BJ (cell line): ENCODE measurements around the gene DNAAF1. TPM values are rescaled to one million over a fixed set of nuclear protein-coding genes. Genes with fewer than 3 reads are reported as not detected.

ENCODE experiments used
- CTCF ChIA-PET: fragments of 350-600 bp; formaldehyde crosslinking; extraction: SDS; loops from one replicate; lab custom pipeline; 2021; ENCODE audit warnings: antibody characterized with exemption, inconsistent platforms; lab: Yijun Ruan, JAX
- POLR2A ChIA-PET: fragments of 300-600 bp; sonication (Branson Sonifier 250); formaldehyde crosslinking; extraction: SDS; loops from one replicate; lab custom pipeline; 2021; ENCODE audit warnings: antibody characterized with exemption; lab: Charles Lee
- DNase-seq: peaks from one replicate; pipeline ENCODE4 v3.0.0-alpha.2; 2011; ENCODE audit warnings: low read depth
- H3K27me3 ChIP-seq: 2 replicates; pipeline ENCODE4 v1.6.0; 2011; ENCODE audit warnings: low read length; ENCODE audit not compliant: control insufficient read depth, insufficient read depth
- H3K36me3 ChIP-seq: 2 replicates; pipeline ENCODE4 v1.5.1; 2011; ENCODE audit warnings: low read length; ENCODE audit not compliant: control insufficient read depth, insufficient read depth
- H3K4me3 ChIP-seq: 2 replicates; pipeline ENCODE4 v1.5.1; 2011; ENCODE audit warnings: low read depth, mild to moderate bottlenecking, control low read depth, low read length
- CTCF ChIP-seq: IDR thresholded peaks from 2 replicates; pipeline ENCODE4 v1.5.1; 2011; ENCODE audit warnings: low read depth, mild to moderate bottlenecking, control low read depth, inconsistent platforms, low read length, moderate library complexity; ENCODE audit not compliant: insufficient read depth
- polyA plus RNA-seq: library from polyadenylated mRNA; depleted of rRNA; stranded (reverse); fragments of >200 nt; gene quantifications from 2 replicates; pipeline ENCODE4 v1.2.3, GENCODE V29; 2011

The DNAAF1 gene
- polyA plus RNA-seq, 1 experiment = not detected

- Histone ChIP-seq H3K4me3 (no peak overlapping the region), H3K27me3 (no peaks in the 10 kb centered on the region; the same call in none of the 2 replicates), H3K36me3 (no peaks in the 10 kb centered on the region)
- DNase-seq = no peak
- ChIA-PET CTCF (no interaction called here), POLR2A (no interaction called here)
- no peak for TF ChIP-seq CTCF
These were observed 61.0 kb downstream of the DNAAF1 start for GRCh38 chr16:84205976-84206691.

- TF ChIP-seq CTCF = no peak
- no peak overlapping the region for H3K4me3 ChIP-seq
- ChIA-PET CTCF (interaction anchor here (0.6 kb wide), 1 partner anchor 249 kb away, joined by 3 read pairs; no protein-coding TSS in a partner anchor), POLR2A (no interaction called here)
- no peak for DNase-seq
- no peaks in the 10 kb centered on the region for H3K36me3 ChIP-seq
- H3K27me3 ChIP-seq = no peaks in the 10 kb centered on the region; the same call in none of the 2 replicates
These were observed 62.1 kb downstream of the DNAAF1 start for GRCh38 chr16:84207251-84207650.

GRCh38 chr16:84207879-84208278 is 62.8 kb downstream of the DNAAF1 start:
- H3K36me3 ChIP-seq = no peaks in the 10 kb centered on the region
- no peak for TF ChIP-seq CTCF
- ChIA-PET CTCF (interaction anchor here (0.6 to 0.8 kb wide), 2 partner anchors 21 to 248 kb away, joined by 3 read pairs; partner anchors contain the start of gene TAF1C), POLR2A (no interaction called here)
- no peak overlapping the region for H3K4me3 ChIP-seq
- H3K27me3 ChIP-seq = no peaks in the 10 kb centered on the region; the same call in none of the 2 replicates
- no peak for DNase-seq

- H3K4me3 ChIP-seq = no peak overlapping the region
- H3K27me3 ChIP-seq = no peaks in the 10 kb centered on the region; the same call in none of the 2 replicates
- TF ChIP-seq CTCF = no peak
- no peaks in the 10 kb centered on the region for H3K36me3 ChIP-seq
- CTCF ChIA-PET = no interaction called here
- POLR2A ChIA-PET = no interaction called here
- no peak for DNase-seq
These were observed 64.9 kb downstream of the DNAAF1 start for GRCh38 chr16:84209989-84210388.

GRCh38 chr16:84212154-84212553 is 67.0 kb downstream of the DNAAF1 start:
- Histone ChIP-seq H3K27me3 (no peaks in the 10 kb centered on the region; the same call in 1 of the 2 replicates), H3K36me3 (no peaks in the 10 kb centered on the region), H3K4me3 (no peak overlapping the region)
- POLR2A ChIA-PET = no interaction called here
- DNase-seq = no peak
- no peak for TF ChIP-seq CTCF
- CTCF ChIA-PET = interaction anchor here (0.9 kb wide), 1 partner anchor 95 kb away, joined by 3 read pairs; the partner anchor contains the start of gene MBTPS1
